Measurements from ENCODE around the gene IL17RC.

DNA sequence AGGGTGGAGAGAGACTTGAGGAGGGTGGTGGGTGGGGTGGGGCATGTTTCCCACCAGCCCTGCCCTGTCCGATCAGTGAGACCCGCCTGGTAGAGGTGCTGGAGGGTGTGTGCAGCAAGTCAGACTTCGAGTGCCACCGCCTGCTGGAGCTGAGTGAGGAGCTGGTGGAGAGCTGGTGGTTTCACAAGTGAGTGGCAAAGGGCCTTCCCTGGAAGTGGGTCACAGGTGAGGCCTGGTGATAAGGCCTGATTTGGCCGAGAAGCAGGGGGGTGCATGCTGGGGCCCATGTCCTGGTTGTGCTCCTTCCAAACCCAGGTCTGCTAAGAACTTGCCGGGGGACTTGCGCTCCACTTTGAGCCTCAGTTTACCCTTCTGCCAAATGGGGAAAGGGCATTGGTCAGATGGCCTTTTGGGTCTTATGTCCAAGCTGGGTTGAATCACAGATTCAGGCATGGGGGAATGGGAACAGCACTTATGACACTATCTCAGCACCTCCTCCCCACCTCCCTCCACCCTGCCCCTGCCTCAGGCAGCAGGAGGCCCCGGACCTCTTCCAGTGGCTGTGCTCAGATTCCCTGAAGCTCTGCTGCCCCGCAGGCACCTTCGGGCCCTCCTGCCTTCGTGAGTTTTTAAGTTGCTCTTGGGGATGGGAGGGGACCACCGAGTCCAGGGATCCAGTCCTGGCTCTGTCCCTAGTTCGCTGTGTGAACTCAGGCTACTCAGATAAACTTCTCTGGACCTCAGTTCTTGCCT is 20.8 kb downstream of the IL17RC start:
- TF ChIP-seq, protein P1, sequence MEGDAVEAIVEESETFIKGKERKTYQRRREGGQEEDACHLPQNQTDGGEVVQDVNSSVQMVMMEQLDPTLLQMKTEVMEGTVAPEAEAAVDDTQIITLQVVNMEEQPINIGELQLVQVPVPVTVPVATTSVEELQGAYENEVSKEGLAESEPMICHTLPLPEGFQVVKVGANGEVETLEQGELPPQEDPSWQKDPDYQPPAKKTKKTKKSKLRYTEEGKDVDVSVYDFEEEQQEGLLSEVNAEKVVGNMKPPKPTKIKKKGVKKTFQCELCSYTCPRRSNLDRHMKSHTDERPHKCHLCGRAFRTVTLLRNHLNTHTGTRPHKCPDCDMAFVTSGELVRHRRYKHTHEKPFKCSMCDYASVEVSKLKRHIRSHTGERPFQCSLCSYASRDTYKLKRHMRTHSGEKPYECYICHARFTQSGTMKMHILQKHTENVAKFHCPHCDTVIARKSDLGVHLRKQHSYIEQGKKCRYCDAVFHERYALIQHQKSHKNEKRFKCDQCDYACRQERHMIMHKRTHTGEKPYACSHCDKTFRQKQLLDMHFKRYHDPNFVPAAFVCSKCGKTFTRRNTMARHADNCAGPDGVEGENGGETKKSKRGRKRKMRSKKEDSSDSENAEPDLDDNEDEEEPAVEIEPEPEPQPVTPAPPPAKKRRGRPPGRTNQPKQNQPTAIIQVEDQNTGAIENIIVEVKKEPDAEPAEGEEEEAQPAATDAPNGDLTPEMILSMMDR (IDR thresholded peaks at IDR 0.05; ENCODE audit: low read length): no peak
- no peak for TF ChIP-seq EZH2phosphoT487 (IDR thresholded peaks at IDR 0.05; ENCODE audit: low read length)
